SU-DHL-6 (cell line): Measurements from ENCODE around the gene ANO2.

Experiments
- H2AFZ ChIP-seq: fragments of 200-600 bp; sonication (generic); 2 replicates; pipeline ENCODE4 v1.6.1; 2014; ENCODE audit warnings: low read depth, mild to moderate bottlenecking, moderate library complexity, mixed read lengths, antibody characterized with exemption, low read length; ENCODE audit not compliant: severe bottlenecking
- H3F3A ChIP-seq: fragments of 200-600 bp; shearing (Covaris generic); 2 replicates; pipeline ENCODE4 v1.6.0; 2016; ENCODE audit warnings: antibody characterized with exemption, mild to moderate bottlenecking; ENCODE audit not compliant: insufficient read depth
- H3K27ac ChIP-seq: fragments of 200-600 bp; sonication (generic); 2 replicates; pipeline ENCODE4 v1.5.1; 2016; ENCODE audit warnings: low read depth, mild to moderate bottlenecking, low read length, moderate library complexity, mixed read lengths
- H3K27me3 ChIP-seq: fragments of 200-600 bp; sonication (generic), shearing (Covaris generic); 2 replicates; pipeline ENCODE4 v1.6.0; 2014; ENCODE audit warnings: mild to moderate bottlenecking, low read length
- H3K36me3 ChIP-seq: fragments of 200-600 bp; sonication (generic); 2 replicates; pipeline ENCODE4 v1.6.1; 2014; ENCODE audit warnings: mild to moderate bottlenecking, low read length, mixed read lengths
- H3K4me2 ChIP-seq: fragments of 300-600, 200-600 bp; shearing (Covaris generic), sonication (generic); 2 replicates; pipeline ENCODE4 v1.6.0; 2014; ENCODE audit warnings: low read length, low read depth, mild to moderate bottlenecking; ENCODE audit not compliant: poor library complexity, severe bottlenecking
- H3K4me3 ChIP-seq: fragments of 200-600 bp; sonication (generic); 2 replicates; pipeline ENCODE4 v1.5.1; 2014; ENCODE audit warnings: antibody characterized with exemption, low read length, mild to moderate bottlenecking, mixed read lengths; ENCODE audit not compliant: insufficient read depth, poor library complexity, severe bottlenecking
- H3K79me2 ChIP-seq: fragments of 200-600 bp; sonication (generic); 2 replicates; pipeline ENCODE4 v1.6.1; 2014; ENCODE audit warnings: mild to moderate bottlenecking, low read length, moderate library complexity; ENCODE audit not compliant: insufficient read depth
- H3K9ac ChIP-seq: fragments of 200-600 bp; sonication (generic); 2 replicates; pipeline ENCODE4 v1.7.0; 2014; ENCODE audit warnings: mild to moderate bottlenecking, low read length
- H3K9me2 ChIP-seq: fragments of 200-600 bp; sonication (generic); replicated peaks from 2 replicates; pipeline ENCODE4 v1.6.1; 2014; ENCODE audit warnings: low read length; ENCODE audit not compliant: insufficient read depth
- H3K9me3 ChIP-seq: fragments of 200-600 bp; sonication (generic); 2 replicates; pipeline ENCODE4 v1.6.1; 2014; ENCODE audit warnings: low read length, mixed read lengths; ENCODE audit not compliant: insufficient read depth
- H4K20me1 ChIP-seq: fragments of 200-600 bp; sonication (generic); 2 replicates; pipeline ENCODE4 v1.6.1; 2014; ENCODE audit warnings: low read depth, mild to moderate bottlenecking, antibody characterized with exemption, low read length, moderate library complexity, mixed read lengths
- EZH2phosphoT487 ChIP-seq: fragments of 200-600 bp; sonication (generic), shearing (Covaris generic); conservative IDR thresholded peaks from 2 replicates; pipeline ENCODE4 v1.6.1; 2018; ENCODE audit warnings: mild to moderate bottlenecking, antibody characterized with exemption, low read length, moderate library complexity, mixed read lengths
- TF ChIP-seq, protein P1 (sequence below): fragments of 200-600 bp; sonication (generic); IDR thresholded peaks from one replicate; pipeline ENCODE4 v1.5.1; 2017; ENCODE audit warnings: antibody characterized with exemption, mild to moderate bottlenecking, low read length, moderate library complexity; ENCODE audit not compliant: insufficient read depth, poor library complexity, severe bottlenecking

The ANO2 gene

DNA sequence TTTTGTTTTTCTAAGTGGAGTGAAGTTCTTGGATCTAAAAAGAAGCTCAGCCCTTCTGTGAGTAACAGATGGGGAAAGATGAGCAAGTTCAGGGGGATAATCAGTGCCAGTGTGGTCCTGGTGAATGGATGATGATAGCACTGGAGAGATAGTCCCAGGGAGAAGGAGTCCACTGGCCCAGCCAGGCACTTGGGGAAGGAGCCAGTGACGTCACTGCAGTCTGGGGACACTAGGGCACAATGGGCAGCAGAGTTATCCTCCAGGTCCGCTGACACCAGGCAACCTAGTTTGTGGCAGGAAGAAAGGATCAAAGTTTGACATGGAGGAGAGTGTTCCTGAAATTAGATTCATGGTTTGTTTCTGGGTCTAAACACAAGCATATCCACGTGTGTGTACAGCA, 411.7 kb downstream of the ANO2 start:
- no peak overlapping the region for H3K9ac ChIP-seq
- H3K4me2 ChIP-seq = no peak overlapping the region
- no peaks in the 10 kb centered on the region for H3K9me3 ChIP-seq
- no peak for TF ChIP-seq EZH2phosphoT487
- TF ChIP-seq, protein P1, sequence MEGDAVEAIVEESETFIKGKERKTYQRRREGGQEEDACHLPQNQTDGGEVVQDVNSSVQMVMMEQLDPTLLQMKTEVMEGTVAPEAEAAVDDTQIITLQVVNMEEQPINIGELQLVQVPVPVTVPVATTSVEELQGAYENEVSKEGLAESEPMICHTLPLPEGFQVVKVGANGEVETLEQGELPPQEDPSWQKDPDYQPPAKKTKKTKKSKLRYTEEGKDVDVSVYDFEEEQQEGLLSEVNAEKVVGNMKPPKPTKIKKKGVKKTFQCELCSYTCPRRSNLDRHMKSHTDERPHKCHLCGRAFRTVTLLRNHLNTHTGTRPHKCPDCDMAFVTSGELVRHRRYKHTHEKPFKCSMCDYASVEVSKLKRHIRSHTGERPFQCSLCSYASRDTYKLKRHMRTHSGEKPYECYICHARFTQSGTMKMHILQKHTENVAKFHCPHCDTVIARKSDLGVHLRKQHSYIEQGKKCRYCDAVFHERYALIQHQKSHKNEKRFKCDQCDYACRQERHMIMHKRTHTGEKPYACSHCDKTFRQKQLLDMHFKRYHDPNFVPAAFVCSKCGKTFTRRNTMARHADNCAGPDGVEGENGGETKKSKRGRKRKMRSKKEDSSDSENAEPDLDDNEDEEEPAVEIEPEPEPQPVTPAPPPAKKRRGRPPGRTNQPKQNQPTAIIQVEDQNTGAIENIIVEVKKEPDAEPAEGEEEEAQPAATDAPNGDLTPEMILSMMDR = no peak
- H4K20me1 ChIP-seq = no peaks in the 10 kb centered on the region
- H3K4me3 ChIP-seq = no peak overlapping the region
- no peak overlapping the region for H2AFZ ChIP-seq
- no peaks in the 10 kb centered on the region for H3F3A ChIP-seq
- no peaks in the 10 kb centered on the region for H3K9me2 ChIP-seq
- H3K79me2 ChIP-seq = no peaks in the 10 kb centered on the region
- no peak overlapping the region for H3K27ac ChIP-seq
- no peaks in the 10 kb centered on the region for H3K36me3 ChIP-seq
- no peaks in the 10 kb centered on the region for H3K27me3 ChIP-seq

- H4K20me1 ChIP-seq = no peaks in the 10 kb centered on the region
These were observed 419.2 kb downstream of the ANO2 start for GRCh38 chr12:5525783-5526367.

DNA sequence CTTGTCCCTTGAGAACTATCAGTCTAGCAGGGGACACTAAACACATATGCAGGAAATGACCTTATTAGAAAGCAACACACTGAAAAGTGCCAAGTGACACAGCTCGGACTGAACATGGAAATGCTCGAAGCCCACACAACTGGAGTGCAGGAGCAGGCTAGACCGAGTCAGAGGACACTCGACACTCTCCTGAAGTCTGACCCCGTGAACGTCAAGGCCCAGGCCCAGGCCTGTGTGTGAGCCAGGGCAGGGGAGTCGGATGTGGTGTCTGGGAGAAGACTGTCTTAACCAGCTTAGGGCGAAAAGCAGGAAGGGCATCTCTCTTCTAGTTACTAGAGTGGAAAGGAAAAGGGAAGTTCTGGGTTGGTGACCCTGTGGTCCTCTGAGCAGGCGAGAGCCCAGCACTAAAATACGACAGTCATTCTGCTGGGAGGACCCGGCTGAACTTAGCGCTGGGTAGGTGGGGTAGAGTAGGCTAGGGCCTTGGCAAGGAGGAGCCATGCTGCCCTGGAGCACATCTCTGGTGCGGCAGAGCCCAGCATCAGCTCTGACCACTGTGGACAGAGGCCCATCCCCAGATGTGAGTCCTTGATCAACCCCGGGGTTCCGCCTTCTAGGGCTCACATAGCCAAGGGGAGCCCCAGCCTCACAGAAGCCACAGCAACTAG, 420.2 kb downstream of the ANO2 start:
- Histone ChIP-seq H4K20me1 (no peaks in the 10 kb centered on the region), H3K36me3 (no peaks in the 10 kb centered on the region), H3K4me2 (no peak overlapping the region), H3F3A (no peaks in the 10 kb centered on the region), H3K79me2 (no peaks in the 10 kb centered on the region), H3K27ac (no peak overlapping the region), H3K9ac (no peak overlapping the region), H3K4me3 (no peak overlapping the region), H3K9me2 (no peaks in the 10 kb centered on the region), H2AFZ (no peak overlapping the region), H3K9me3 (no peaks in the 10 kb centered on the region), H3K27me3 (no peaks in the 10 kb centered on the region)
- TF ChIP-seq, protein P1 = no peak
- TF ChIP-seq EZH2phosphoT487 = no peak

More at GRCh38 chr12:5525783-5526367, 419.2 kb downstream of the ANO2 start:
- H3K4me3 ChIP-seq = no peak overlapping the region
- TF ChIP-seq, protein P1 = no peak
- TF ChIP-seq EZH2phosphoT487 = no peak
- H3F3A ChIP-seq = no peaks in the 10 kb centered on the region
- no peaks in the 10 kb centered on the region for H3K27me3 ChIP-seq
- H3K9me3 ChIP-seq = no peaks in the 10 kb centered on the region
- H3K4me2 ChIP-seq = no peak overlapping the region
- H3K9me2 ChIP-seq = no peaks in the 10 kb centered on the region
- no peaks in the 10 kb centered on the region for H3K36me3 ChIP-seq
- no peaks in the 10 kb centered on the region for H3K79me2 ChIP-seq
- no peak overlapping the region for H2AFZ ChIP-seq
- no peak overlapping the region for H3K27ac ChIP-seq
- H3K9ac ChIP-seq = no peak overlapping the region
